T-helper 1 cell treated with Interleukin-12 subunit alpha and Interleukin-12 subunit beta and Interleukin-4 antibody, amounts not matched to agents 30 μg/mL and 1 μg/mL, for 36 hours (primary cell): Measurements from ENCODE around the gene BMP7.
"Not testable (repeated sequence)": the region's sequence is repeated elsewhere in the genome, so short reads cannot be mapped to it uniquely, and the experiment has no call there.

Experiments used
- H3K27ac Mint-ChIP-seq: one replicate; pipeline ENCODE4 v1.8.0; 2021; ENCODE audit warnings: mild to moderate bottlenecking, mixed read lengths
- H3K27me3 Mint-ChIP-seq: one replicate; pipeline ENCODE4 v1.8.0; 2021; ENCODE audit warnings: low read depth, mixed read lengths
- H3K36me3 Mint-ChIP-seq: one replicate; pipeline ENCODE4 v1.8.0; 2021; ENCODE audit warnings: low read depth, mixed read lengths
- H3K4me1 Mint-ChIP-seq: one replicate; pipeline ENCODE4 v1.8.0; 2021; ENCODE audit warnings: low read depth, mixed read lengths
- H3K4me3 Mint-ChIP-seq: one replicate; pipeline ENCODE4 v1.8.0; 2021; ENCODE audit warnings: mild to moderate bottlenecking, moderate library complexity, mixed read lengths
- H3K9me3 Mint-ChIP-seq: one replicate; pipeline ENCODE4 v1.8.0; 2021; ENCODE audit warnings: mixed read lengths

Gene BMP7

DNA sequence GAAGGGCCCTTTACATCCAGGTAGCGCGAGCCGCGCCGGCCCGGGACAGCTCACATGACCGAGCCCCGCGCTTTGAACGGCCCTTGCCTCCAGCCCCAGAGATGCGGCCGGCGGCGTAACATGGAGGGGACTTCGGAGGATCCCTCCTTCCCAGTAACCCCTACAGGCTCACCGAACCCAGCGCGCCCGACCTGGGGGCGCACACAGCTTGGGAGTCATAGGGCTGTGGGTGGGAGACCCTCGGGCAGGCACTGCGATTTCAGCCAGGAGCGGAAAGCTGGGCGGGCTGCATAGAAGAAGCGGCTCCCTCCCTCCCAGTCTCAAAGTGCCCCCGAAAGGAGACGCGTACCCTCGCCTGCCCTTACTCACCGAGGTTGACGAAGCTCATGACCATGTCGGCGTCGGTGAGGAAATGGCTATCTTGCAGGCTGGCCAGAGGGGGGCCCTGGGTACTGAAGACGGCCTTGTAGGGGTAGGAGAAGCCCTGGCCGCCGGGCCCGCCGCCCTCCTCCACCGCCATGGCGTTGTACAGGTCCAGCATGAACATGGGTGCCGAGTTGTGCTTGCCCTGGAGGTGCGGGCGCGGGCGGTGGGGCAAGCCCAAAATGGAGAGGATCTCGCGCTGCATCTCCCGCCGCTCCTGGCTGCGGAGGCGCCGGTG, 975 bp downstream of the BMP7 start:
- H3K27ac Mint-ChIP-seq, result no peak overlapping the region
- H3K27me3 Mint-ChIP-seq, result peaks cover 79% of the 10 kb centered on the region
- no peaks in the 10 kb centered on the region for H3K36me3 Mint-ChIP-seq
- H3K4me1 Mint-ChIP-seq, result peaks cover 2% of the 10 kb centered on the region
- H3K4me3 Mint-ChIP-seq, result no peak overlapping the region
- H3K9me3 Mint-ChIP-seq, result no peaks in the 10 kb centered on the region

DNA sequence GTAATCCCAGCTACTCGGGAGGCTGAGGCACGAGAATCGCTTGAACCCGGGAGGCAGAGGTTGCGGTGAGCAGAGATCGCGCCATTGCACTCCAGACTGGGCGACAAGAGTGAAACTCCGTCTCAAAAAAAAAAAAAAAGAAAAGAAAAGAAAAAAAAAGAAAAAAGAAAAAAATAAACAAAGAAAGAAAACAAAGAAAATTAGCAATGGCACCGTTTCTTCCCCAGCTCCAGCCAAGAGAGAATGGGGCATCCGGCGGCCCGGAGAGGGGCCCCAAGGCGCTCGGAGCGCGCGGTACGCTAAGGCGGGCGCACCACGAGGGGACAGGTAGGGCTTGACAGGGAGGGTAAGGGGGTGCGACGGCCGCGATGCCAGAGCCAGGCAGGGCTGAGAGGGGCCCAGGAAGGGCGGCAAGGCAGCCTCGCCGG, 1.5 kb downstream of the BMP7 start:
- peaks cover 79% of the 10 kb centered on the region for H3K27me3 Mint-ChIP-seq
- H3K9me3 Mint-ChIP-seq, H3K36me3 Mint-ChIP-seq, H3K27ac Mint-ChIP-seq, H3K4me3 Mint-ChIP-seq, H3K4me1 Mint-ChIP-seq: not testable (repeated sequence)

DNA sequence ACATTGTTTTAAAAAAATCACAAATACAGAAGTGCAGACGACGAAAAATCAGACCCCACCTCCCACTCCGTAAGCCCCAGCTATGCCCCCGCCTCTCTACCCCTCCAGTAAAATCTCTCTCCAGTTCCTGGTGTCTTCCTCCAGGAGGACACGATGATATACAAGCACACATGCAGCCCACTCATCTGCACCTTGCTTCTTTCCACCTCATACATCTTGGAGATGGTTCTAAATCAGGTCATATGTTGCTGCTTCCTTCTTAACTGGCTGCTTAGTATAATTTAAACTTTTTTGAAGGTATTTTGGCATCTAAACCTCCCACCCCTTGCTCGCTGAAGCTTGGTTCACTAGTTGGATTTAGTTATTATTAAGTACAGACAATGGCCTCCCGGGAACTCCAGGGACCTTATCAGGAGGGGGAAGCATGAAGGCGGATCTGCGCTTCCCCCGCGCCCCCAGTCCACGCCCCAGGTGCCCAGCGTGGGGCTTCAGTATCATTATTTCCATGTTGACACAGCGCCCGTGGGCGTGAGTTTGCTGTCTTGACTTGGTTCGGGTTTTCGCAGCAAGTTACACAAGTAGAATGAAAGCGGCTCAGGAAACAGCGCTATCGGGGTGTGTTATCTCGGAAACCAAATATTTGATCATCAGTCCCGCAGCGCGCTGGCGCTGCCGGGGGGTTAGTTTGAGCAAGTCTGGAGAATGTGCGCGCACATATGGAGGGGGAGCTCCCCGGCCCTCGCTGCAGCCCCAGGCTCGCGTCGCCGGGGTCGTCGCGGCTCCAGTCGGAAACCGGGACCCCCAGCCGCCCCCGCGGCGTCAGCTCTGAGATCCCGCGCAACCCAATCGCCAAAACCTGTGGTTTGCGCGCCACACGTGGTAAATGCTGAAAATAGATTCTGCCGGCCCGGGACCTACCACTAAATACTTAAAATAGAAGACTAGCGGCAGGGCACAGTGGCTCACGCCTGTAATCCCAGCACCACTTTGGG, 2.3 kb downstream of the BMP7 start:
- no peaks in the 10 kb centered on the region for H3K36me3 Mint-ChIP-seq
- H3K9me3 Mint-ChIP-seq, result no peaks in the 10 kb centered on the region
- peaks cover 2% of the 10 kb centered on the region for H3K4me1 Mint-ChIP-seq
- no peak overlapping the region for H3K27ac Mint-ChIP-seq
- peaks cover 81% of the 10 kb centered on the region for H3K27me3 Mint-ChIP-seq
- no peak overlapping the region for H3K4me3 Mint-ChIP-seq

DNA sequence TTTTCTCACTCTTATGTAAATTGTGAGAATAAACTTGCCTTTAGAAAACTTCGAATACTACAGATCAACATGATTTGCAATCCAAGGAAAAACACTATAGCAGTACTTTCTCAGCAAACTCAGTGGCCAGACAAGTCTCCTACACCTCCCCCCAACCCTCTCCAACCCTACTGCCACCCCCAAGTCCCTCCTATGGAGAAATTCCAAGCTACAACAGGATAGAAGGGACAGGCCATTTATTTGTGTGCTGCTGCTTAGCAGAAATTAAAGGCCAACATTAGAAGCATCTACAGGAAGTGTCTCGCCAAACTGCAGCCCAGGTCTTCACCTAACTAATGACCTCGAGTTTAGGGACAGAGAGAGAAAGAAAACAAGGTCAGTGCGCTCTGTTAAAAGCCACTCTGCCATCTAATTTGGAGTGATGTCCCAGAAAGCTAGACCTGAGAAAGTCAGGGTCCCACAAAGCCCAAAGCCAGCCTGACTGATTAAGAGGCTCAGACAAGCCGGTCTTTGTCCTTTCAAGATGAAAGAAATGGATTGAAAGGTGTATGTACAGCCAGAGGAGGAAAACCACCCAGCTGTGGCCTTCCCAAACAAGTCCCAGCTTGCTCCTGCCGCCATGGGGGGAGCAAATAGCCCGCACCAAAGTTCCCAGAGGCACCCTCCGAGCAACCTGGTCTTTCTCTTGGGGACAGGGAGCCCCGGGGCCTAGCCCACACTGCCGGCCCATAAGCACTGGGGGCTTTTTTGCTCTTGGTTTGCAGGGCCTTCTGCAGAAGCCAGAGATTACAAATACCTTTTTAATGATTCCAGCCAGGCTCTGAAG, 3.4 kb downstream of the BMP7 start:
- Mint-ChIP-seq H3K36me3 (no peaks in the 10 kb centered on the region), H3K27me3 (peaks cover 79% of the 10 kb centered on the region), H3K4me3 (no peak overlapping the region)

DNA sequence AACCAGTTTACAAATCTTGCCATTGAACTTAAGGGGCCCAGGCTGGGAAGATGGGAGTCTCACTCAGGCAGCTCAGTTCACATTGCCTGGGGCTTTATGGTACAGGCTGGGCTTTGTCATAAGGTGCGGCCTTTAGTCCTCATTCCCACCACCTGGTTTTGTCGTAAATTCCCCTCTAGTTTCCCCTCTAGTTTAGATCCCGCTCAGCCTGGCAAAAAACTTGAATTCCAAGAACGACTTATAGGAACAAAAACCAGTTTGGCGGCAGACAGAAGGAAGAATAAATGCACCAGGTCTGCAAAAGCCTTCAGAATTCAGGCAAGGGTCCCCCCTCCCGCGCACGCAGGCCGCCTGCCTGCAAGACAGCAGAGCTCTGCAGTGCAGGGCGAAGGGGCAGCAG, 4.1 kb downstream of the BMP7 start:
- no peaks in the 10 kb centered on the region for H3K36me3 Mint-ChIP-seq
- no peaks in the 10 kb centered on the region for H3K9me3 Mint-ChIP-seq
- peaks cover 2% of the 10 kb centered on the region for H3K4me1 Mint-ChIP-seq
- H3K27me3 Mint-ChIP-seq, result peaks cover 78% of the 10 kb centered on the region
- no peak overlapping the region for H3K27ac Mint-ChIP-seq
- no peak overlapping the region for H3K4me3 Mint-ChIP-seq

More for the DNA sequence above, 3.4 kb downstream of the BMP7 start:
- H3K27ac Mint-ChIP-seq, result no peak overlapping the region
- peaks cover 2% of the 10 kb centered on the region for H3K4me1 Mint-ChIP-seq
- H3K9me3 Mint-ChIP-seq, result no peaks in the 10 kb centered on the region

DNA sequence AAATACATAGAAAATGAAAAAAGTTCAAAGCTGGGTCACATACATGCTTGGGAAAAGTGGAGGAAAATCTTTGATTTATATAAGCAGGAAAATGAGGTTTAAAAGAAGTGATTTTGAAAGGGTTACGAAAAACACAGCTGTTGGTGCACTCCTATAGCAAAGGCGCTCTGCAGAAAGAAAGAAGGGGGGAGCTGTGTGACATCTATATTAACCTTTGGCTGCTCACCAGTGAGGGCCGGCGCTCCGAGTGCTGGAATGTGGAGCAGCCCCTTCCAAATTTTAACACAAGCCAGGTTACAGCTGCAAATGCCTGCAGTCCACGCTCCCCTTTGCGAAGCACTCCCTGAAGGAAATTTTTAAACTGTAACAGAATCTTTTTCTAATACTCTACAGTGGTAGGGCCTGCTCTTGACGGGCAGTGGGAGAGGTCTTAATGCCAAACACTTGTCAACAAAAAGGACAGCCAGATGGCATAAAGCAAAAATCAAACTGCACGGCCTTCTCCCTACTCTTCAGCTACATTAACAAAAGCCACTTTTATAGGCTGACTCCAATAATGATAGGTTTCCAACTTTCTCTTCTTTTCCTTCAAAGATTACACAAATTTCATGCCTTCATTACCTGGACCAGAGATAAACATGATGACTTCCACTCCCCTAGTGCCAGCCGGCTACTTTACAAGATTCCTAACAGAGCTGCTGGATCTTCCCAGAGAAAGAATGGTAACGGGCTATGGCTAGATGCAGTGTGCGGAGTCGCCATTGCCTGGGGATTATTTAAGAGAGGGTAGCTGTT, 4.8 kb downstream of the BMP7 start:
- Mint-ChIP-seq H3K9me3 (no peaks in the 10 kb centered on the region), H3K36me3 (no peaks in the 10 kb centered on the region), H3K27ac (no peak overlapping the region)

DNA sequence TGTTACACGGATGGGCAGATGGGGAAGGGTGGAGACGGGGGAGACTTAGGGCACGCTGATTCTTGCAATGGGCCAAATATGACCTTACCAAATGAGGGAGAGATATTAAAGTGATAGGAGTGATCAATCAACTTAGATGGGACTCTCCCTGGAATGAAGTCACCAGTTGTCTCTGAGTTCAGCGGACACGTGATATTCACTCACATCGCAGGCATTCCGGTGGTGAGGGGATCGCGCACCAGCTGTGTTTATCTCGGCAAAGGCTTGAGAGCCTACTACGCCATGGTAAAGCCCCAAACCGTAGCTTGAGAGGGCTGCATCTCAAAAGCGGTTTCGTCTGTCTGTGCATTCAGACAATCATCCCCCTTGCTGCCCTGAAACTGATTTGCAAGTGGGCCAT, 5.5 kb downstream of the BMP7 start:
- no peak overlapping the region for H3K4me3 Mint-ChIP-seq
- no peaks in the 10 kb centered on the region for H3K4me1 Mint-ChIP-seq
- H3K27me3 Mint-ChIP-seq, result peaks cover 76% of the 10 kb centered on the region
- H3K27ac Mint-ChIP-seq, result no peak overlapping the region
- no peaks in the 10 kb centered on the region for H3K36me3 Mint-ChIP-seq
- H3K9me3 Mint-ChIP-seq, result no peaks in the 10 kb centered on the region

More for the DNA sequence above, 4.8 kb downstream of the BMP7 start:
- Mint-ChIP-seq H3K4me3 (no peak overlapping the region), H3K4me1 (no peaks in the 10 kb centered on the region), H3K27me3 (peaks cover 76% of the 10 kb centered on the region)

DNA sequence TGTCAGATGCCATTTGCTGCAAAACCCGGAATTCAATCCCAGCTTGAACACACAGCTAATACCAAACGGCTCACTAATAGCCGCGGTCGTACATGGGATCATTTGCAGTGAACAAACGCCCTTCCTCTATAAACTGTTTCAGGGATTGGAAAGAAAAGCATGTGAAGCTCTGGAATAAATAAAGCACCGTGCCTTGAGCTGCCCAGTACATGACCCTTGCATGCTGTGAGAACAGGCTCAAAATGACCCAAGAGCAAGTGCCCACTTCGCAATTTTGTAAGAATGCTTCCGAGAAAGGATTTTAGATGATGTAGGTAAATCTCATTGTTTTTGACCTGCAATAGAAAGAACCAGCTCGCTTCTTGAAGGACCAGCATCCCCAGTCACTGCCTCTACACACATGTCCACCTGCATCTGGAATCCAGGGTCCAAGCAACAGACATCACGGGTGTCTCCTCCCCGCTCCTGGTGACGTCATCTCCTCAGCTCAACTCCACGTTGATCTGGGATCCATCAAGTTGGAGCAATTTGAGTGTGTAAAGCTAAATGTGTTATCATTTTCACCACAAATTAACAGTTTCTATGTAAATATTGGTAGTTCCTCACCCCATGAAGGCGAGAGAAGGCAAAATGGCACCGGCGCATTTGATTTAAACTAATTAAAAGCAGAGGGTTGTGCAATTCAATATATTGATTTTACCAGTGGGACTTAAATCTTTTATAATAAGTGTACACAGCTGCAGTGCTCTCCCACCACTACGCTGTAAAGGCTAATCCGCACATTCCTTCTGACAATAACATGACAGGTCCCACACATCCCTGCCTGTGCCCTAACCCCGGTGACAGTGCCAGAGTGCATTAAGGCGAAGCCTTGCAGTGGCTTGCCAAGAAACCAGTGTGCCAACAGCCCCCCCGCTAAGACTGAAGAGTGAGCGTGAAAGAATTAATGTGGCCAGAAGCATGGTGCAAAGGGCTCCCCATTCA, 6.2 kb downstream of the BMP7 start:
- no peaks in the 10 kb centered on the region for H3K9me3 Mint-ChIP-seq
- no peaks in the 10 kb centered on the region for H3K36me3 Mint-ChIP-seq
- peaks cover 76% of the 10 kb centered on the region for H3K27me3 Mint-ChIP-seq
- no peaks in the 10 kb centered on the region for H3K4me1 Mint-ChIP-seq
- H3K4me3 Mint-ChIP-seq, result no peak overlapping the region
- no peak overlapping the region for H3K27ac Mint-ChIP-seq

DNA sequence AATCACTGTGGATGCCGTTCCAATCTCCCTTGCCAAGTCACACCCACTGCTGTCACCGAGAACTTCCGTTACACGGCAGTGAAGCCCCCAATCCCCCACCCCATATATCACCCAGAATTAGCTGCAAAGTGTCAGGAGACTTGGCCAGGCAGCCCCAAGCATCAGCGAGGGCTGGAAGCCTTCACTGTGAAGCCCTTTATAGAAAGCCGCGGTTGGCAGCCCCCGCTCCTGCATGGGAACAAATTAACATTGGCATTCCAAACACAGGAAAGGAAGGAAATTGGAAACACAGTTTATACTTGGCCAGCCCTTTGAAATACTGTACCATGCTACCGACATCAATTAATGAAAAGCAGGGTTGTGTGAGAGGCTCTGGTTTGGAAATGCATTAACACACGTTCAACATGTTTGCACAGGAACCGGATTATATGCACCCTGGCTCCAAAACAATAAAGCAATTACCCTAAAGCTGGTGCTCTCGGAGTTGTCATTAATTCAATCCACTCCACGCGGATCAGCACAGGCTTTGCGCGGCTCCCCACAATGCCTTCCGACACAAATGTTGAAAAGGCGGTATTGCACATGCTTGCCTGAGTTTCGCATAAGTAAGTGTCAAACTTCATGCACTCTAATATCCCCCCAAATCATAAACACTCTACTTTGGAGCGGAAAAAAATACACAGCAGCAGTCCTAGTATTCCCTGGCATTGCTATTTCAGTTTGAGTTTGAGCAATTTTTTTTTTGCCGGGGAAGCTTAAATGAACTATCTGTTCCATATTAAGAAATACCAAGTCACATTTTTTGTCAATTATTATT, 7.1 kb downstream of the BMP7 start:
- H3K4me3 Mint-ChIP-seq, result no peak overlapping the region
- H3K27me3 Mint-ChIP-seq, result peaks cover 70% of the 10 kb centered on the region

DNA sequence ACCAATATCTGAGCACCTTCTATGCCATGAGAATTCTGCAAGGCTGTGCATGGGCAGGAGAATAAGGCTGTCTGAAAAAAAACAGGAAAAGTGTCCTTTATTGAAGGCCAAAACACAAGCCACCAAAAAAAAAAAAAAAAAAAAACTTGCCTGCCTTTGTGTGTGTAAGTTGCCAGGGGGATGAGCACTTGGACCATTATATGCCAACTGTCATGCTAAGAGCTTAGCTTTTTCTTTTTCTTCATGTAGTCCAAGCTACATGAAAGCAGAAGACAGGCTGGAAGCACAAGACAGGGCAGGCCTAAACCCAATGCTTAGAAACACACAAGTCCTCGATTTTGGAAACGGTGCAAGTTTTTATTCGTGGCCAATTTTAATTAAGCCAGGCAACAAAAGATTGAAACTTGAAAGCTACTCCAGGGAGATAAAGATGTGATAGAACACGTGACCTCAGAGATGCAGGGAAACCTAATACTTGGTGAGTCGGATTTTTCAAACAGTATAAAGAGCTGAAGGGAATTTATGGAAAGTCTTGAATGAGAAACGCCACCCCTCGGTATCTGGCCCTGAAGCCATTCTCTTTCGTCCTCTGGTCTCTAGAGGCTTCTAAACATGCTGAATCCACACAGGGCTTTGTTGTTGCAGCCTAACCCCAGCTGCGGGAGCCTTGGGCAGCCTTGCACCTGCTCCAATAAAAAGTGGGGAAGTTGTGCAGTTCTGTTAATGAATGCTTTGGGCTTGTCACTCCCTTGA, 8.6 kb downstream of the BMP7 start:
- Mint-ChIP-seq H3K27me3 (peaks cover 56% of the 10 kb centered on the region), H3K36me3 (no peaks in the 10 kb centered on the region), H3K9me3 (no peaks in the 10 kb centered on the region), H3K4me1 (no peaks in the 10 kb centered on the region), H3K4me3 (no peak overlapping the region), H3K27ac (no peak overlapping the region)

More for the DNA sequence above, 7.1 kb downstream of the BMP7 start:
- Mint-ChIP-seq H3K4me1 (no peaks in the 10 kb centered on the region), H3K9me3 (no peaks in the 10 kb centered on the region), H3K36me3 (no peaks in the 10 kb centered on the region), H3K27ac (no peak overlapping the region)

DNA sequence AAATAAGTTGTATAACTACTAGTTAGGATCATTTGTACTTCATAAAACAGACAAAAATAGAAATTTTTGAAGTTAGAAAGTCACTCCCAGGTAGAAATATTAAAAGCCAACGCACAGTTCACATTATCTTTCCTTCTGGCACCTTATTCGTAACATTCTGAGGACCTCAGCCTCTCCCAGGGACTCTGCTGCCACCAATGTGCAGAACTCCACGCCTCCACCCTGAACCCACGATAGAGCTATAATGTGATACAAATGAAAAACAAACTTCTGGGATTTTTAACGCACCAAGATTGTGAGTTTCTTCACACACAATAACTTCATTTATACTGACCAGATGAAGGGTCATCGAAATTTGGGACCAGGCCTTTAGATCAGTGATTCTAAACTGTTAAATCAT, 9.5 kb downstream of the BMP7 start:
- H3K27ac Mint-ChIP-seq, result no peak overlapping the region
- H3K27me3 Mint-ChIP-seq, result peaks cover 46% of the 10 kb centered on the region
- no peak overlapping the region for H3K4me3 Mint-ChIP-seq
- no peaks in the 10 kb centered on the region for H3K36me3 Mint-ChIP-seq
- H3K4me1 Mint-ChIP-seq, result no peaks in the 10 kb centered on the region
- no peaks in the 10 kb centered on the region for H3K9me3 Mint-ChIP-seq

DNA sequence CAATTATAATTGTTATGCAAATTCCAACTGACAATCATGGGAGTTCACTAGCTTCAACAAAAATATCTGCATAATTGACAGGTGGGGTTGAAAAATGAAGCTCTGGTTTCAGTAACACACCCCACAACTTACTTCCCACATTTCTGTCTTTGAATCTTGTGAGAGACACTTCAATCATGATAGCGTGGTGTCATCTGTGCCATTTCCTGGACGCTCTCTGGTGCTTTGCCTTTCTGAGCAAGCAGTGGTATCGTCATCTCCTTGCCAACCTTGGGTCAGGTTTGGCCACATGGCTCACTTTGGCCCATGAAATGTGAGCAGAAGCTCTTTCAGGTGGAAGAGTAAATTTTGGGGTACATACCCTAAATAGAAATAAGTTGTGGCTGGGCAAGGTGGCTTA, 10.2 kb downstream of the BMP7 start:
- H3K4me3 Mint-ChIP-seq, result no peak overlapping the region
- peaks cover 41% of the 10 kb centered on the region for H3K27me3 Mint-ChIP-seq
- no peaks in the 10 kb centered on the region for H3K36me3 Mint-ChIP-seq
- no peaks in the 10 kb centered on the region for H3K9me3 Mint-ChIP-seq
- H3K27ac Mint-ChIP-seq, result no peak overlapping the region
- peaks cover 2% of the 10 kb centered on the region for H3K4me1 Mint-ChIP-seq
